ENCODE data around the gene ROR1.

GRCh38 chr1:63775418-63776127 is 1.8 kb downstream of the ROR1 start:
- TF ChIP-seq EZH2 (IDR thresholded peaks at IDR 0.05; ENCODE audit: borderline replicate concordance, insufficient read depth, low read depth, low read length, poor library complexity, severe bottlenecking), result no peak
- no peak for TF ChIP-seq CTCF (IDR thresholded peaks at IDR 0.05)
